ENCODE results near the gene RBM28. TPM values are rescaled to one million over a fixed set of nuclear protein-coding genes. Genes with fewer than 3 reads are reported as not detected.

The RBM28 gene
- total and polyA plus RNA-seq, 7 donors: 22.8 to 45.0 (median 28.8) TPM

- DNase-seq (no peak), ATAC-seq (peak in 2 of 4 donors; percentile 18 to 35)
- H3K27me3 ChIP-seq (ENCODE audit: insufficient read depth in 3 of 3, low read length in 2 of 3): no peaks in the 10 kb centered on the region
- H3K9me3 ChIP-seq: no peaks in the 10 kb centered on the region
- no peak for TF ChIP-seq CTCF (IDR thresholded peaks at IDR 0.05)
- H3K36me3 ChIP-seq (ENCODE audit: insufficient read depth in 1 of 2, low read depth in 1 of 2): no peaks in the 10 kb centered on the region
- intact Hi-C loops (cut with DNase I): no loop called here
- WGBS, 3 donors: 69 to 89% (median 77%) methylated on average over 3 of the region's 3 CpGs
- H3K4me3 ChIP-seq: peak overlapping the region; percentile 27
- H3K4me1 ChIP-seq: peaks cover 36% of the 10 kb centered on the region
- peak overlapping the region; percentile 69 for H3K27ac ChIP-seq
These were observed 36.9 kb upstream of the RBM28 start for GRCh38 chr7:128380483-128381106.

GRCh38 chr7:128379900-128380479, 36.3 kb upstream of the RBM28 start:
- H3K27ac ChIP-seq: peak overlapping the region; percentile 69
- peak in 3 of 4 donors; percentile 52 to 84 (median 56) for ATAC-seq

GRCh38 chr7:128378637-128379036, 34.9 kb upstream of the RBM28 start:
- no peak for TF ChIP-seq CTCF (IDR thresholded peaks at IDR 0.05)
- 34 to 57% (median 52%) methylated on average over 2 of the region's 2 CpGs for WGBS, 3 donors
- no peaks in the 10 kb centered on the region for H3K9me3 ChIP-seq
- no peak for DNase-seq
- peaks cover 33% of the 10 kb centered on the region for H3K4me1 ChIP-seq
- H3K27ac ChIP-seq: peak overlapping the region; percentile 69
- no peaks in the 10 kb centered on the region for H3K36me3 ChIP-seq (ENCODE audit: insufficient read depth in 1 of 2, low read depth in 1 of 2)
- ATAC-seq: no peak
- H3K27me3 ChIP-seq (ENCODE audit: insufficient read depth in 3 of 3, low read length in 2 of 3): no peaks in the 10 kb centered on the region
- no peak overlapping the region for H3K4me3 ChIP-seq
- intact Hi-C loops (cut with DNase I): no loop called here

More at GRCh38 chr7:128379900-128380479, 36.3 kb upstream of the RBM28 start:
- intact Hi-C loops (cut with DNase I): no loop called here
- H3K36me3 ChIP-seq (ENCODE audit: insufficient read depth in 1 of 2, low read depth in 1 of 2): no peaks in the 10 kb centered on the region
- no peak for DNase-seq
- WGBS, 3 donors: 36 to 68% (median 54%) methylated on average over 6 of the region's 6 CpGs
- H3K4me3 ChIP-seq: peak overlapping the region; percentile 27
- no peaks in the 10 kb centered on the region for H3K9me3 ChIP-seq
- no peak for TF ChIP-seq CTCF (IDR thresholded peaks at IDR 0.05)
- peaks cover 36% of the 10 kb centered on the region for H3K4me1 ChIP-seq
- no peaks in the 10 kb centered on the region for H3K27me3 ChIP-seq (ENCODE audit: insufficient read depth in 3 of 3, low read length in 2 of 3)

GRCh38 chr7:128376077-128376476, 32.4 kb upstream of the RBM28 start:
- 96 to 98% (median 96%) methylated on average over 3 of the region's 3 CpGs for WGBS, 3 donors
- H3K27me3 ChIP-seq (ENCODE audit: insufficient read depth in 3 of 3, low read length in 2 of 3): peaks cover 0 to 3% (median 0%) of the 10 kb centered on the region in 3 donors
- DNase-seq: no peak
- TF ChIP-seq CTCF (IDR thresholded peaks at IDR 0.05): no peak
- no peak overlapping the region for H3K4me3 ChIP-seq
- no peak overlapping the region for H3K27ac ChIP-seq
- ATAC-seq: no peak
- intact Hi-C loops (cut with DNase I): no loop called here
- no peaks in the 10 kb centered on the region for H3K36me3 ChIP-seq (ENCODE audit: insufficient read depth in 1 of 2, low read depth in 1 of 2)
- peaks cover 19% of the 10 kb centered on the region for H3K4me1 ChIP-seq
- H3K9me3 ChIP-seq: no peaks in the 10 kb centered on the region
